Fibroblast of lung (primary cell): Measurements from ENCODE around the gene ZFPL1. TPM values are rescaled to one million over a fixed set of nuclear protein-coding genes. Genes with fewer than 3 reads are reported as not detected.

Source experiments
- DNase-seq, 2 donors: peaks; one replicate each; pipeline versions ENCODE4 v3.0.0 to v3.0.0-alpha.2; 2010; ENCODE audit warnings: low read depth in 2 of 2
- H2AFZ ChIP-seq: 2 replicates; pipeline ENCODE4 v1.5.1; 2012; ENCODE audit warnings: low read length, control low read depth, inconsistent platforms
- H3K27ac ChIP-seq: 2 replicates; pipeline ENCODE4 v1.5.1; 2011; ENCODE audit warnings: low read length, control low read depth; ENCODE audit not compliant: insufficient read depth
- H3K27me3 ChIP-seq: 2 replicates; pipeline ENCODE4 v1.5.1; 2011; ENCODE audit warnings: mild to moderate bottlenecking, low read length; ENCODE audit not compliant: control insufficient read depth, insufficient read depth
- H3K36me3 ChIP-seq: 2 replicates; pipeline ENCODE4 v1.5.1; 2011; ENCODE audit warnings: low read length; ENCODE audit not compliant: control insufficient read depth, insufficient read depth
- H3K4me1 ChIP-seq: 2 replicates; pipeline ENCODE4 v1.5.1; 2011; ENCODE audit warnings: low read length; ENCODE audit not compliant: control insufficient read depth, insufficient read depth; ENCODE audit errors: extremely low read depth
- H3K4me2 ChIP-seq: 2 replicates; pipeline ENCODE4 v1.5.1; 2011; ENCODE audit warnings: low read length, control low read depth; ENCODE audit not compliant: insufficient read depth; ENCODE audit errors: extremely low read depth
- H3K4me3 ChIP-seq, 4 experiments: fragments of 200-600 bp in 1 of 4; sonication (generic) in 1 of 4; replicated peaks in 1 of 4; 2 replicates each; pipeline ENCODE4 v1.5.1; 2011 to 2016; ENCODE audit warnings: low read length in 4 of 4, low read depth in 3 of 4, mild to moderate bottlenecking in 3 of 4, control low read depth in 2 of 4, inconsistent platforms in 1 of 4, mixed read lengths in 1 of 4; ENCODE audit not compliant: insufficient read depth in 1 of 4; ENCODE audit errors: control extremely low read depth in 1 of 4
- H3K79me2 ChIP-seq: 2 replicates; pipeline ENCODE4 v1.5.1; 2012; ENCODE audit warnings: mild to moderate bottlenecking, low read length, inconsistent platforms; ENCODE audit not compliant: control insufficient read depth, insufficient read depth
- H3K9ac ChIP-seq: 2 replicates; pipeline ENCODE4 v1.5.1; 2011; ENCODE audit warnings: mild to moderate bottlenecking, low read length, control low read depth; ENCODE audit not compliant: insufficient read depth
- H3K9me3 ChIP-seq: 2 replicates; pipeline ENCODE4 v1.5.1; 2012; ENCODE audit warnings: low read depth, low read length; ENCODE audit not compliant: control insufficient read depth, insufficient read depth
- H4K20me1 ChIP-seq: 2 replicates; pipeline ENCODE4 v1.5.1; 2011; ENCODE audit warnings: low read length; ENCODE audit not compliant: control insufficient read depth, insufficient read depth; ENCODE audit errors: extremely low read depth
- EZH2 ChIP-seq: IDR thresholded peaks from 2 replicates; pipeline ENCODE4 v1.5.1; 2012; ENCODE audit warnings: low read length, control low read depth, mild to moderate bottlenecking; ENCODE audit errors: missing control alignments
- polyA plus RNA-seq, 2 donors: library from polyadenylated mRNA; depleted of rRNA in 1 of 2; stranded (reverse) in 1 of 2; unstranded in 1 of 2; fragments of >200 nt; gene quantifications; 2 replicates each; pipeline ENCODE4 v1.2.1, GENCODE V29; 2011 to 2012; ENCODE audit warnings: missing spikeins in 1 of 2
- total RNA-seq: library from RNA; depleted of rRNA; stranded (reverse); fragments of >200 nt; gene quantifications from 2 replicates; pipeline ENCODE4 v1.2.1, GENCODE V29; 2014
- TF ChIP-seq, protein P1 (sequence below), 2 donors: IDR thresholded peaks in 1 of 2; conservative IDR thresholded peaks in 1 of 2; 1 replicate in 1 of 2; 2 replicates in 1 of 2; pipeline ENCODE4 v1.5.1; 2011 to 2012; ENCODE audit warnings: low read length in 2 of 2, control low read depth in 1 of 2, inconsistent platforms in 1 of 2, low read depth in 1 of 2, mild to moderate bottlenecking in 1 of 2

ZFPL1 gene
- total and polyA plus RNA-seq, 2 donors (not counting 1 experiment from before 2014, with no cell fraction given), result 30.8 to 36.0 TPM

GRCh38 chr11:65125197-65126056, 41.4 kb downstream of the ZFPL1 start:
- Histone ChIP-seq H3K79me2 (peaks cover 24% of the 10 kb centered on the region), H3K36me3 (peaks cover 28% of the 10 kb centered on the region), H2AFZ (no peak overlapping the region), H3K4me1 (peaks cover 6% of the 10 kb centered on the region), H3K9me3 (no peaks in the 10 kb centered on the region), H3K4me3 (no peak overlapping the region), H3K27ac (no peak overlapping the region), H4K20me1 (no peaks in the 10 kb centered on the region), H3K4me2 (no peak overlapping the region), H3K9ac (no peak overlapping the region), H3K27me3 (no peaks in the 10 kb centered on the region)
- no peak for TF ChIP-seq EZH2
- TF ChIP-seq, protein P1, sequence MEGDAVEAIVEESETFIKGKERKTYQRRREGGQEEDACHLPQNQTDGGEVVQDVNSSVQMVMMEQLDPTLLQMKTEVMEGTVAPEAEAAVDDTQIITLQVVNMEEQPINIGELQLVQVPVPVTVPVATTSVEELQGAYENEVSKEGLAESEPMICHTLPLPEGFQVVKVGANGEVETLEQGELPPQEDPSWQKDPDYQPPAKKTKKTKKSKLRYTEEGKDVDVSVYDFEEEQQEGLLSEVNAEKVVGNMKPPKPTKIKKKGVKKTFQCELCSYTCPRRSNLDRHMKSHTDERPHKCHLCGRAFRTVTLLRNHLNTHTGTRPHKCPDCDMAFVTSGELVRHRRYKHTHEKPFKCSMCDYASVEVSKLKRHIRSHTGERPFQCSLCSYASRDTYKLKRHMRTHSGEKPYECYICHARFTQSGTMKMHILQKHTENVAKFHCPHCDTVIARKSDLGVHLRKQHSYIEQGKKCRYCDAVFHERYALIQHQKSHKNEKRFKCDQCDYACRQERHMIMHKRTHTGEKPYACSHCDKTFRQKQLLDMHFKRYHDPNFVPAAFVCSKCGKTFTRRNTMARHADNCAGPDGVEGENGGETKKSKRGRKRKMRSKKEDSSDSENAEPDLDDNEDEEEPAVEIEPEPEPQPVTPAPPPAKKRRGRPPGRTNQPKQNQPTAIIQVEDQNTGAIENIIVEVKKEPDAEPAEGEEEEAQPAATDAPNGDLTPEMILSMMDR (conservative IDR thresholded peaks at IDR 0.05 in 1 of 2, IDR thresholded peaks at IDR 0.05 in 1 of 2; ENCODE audit: low read depth in 1 of 2, low read length in 2 of 2), result no peak
- DNase-seq, result no peak

DNA sequence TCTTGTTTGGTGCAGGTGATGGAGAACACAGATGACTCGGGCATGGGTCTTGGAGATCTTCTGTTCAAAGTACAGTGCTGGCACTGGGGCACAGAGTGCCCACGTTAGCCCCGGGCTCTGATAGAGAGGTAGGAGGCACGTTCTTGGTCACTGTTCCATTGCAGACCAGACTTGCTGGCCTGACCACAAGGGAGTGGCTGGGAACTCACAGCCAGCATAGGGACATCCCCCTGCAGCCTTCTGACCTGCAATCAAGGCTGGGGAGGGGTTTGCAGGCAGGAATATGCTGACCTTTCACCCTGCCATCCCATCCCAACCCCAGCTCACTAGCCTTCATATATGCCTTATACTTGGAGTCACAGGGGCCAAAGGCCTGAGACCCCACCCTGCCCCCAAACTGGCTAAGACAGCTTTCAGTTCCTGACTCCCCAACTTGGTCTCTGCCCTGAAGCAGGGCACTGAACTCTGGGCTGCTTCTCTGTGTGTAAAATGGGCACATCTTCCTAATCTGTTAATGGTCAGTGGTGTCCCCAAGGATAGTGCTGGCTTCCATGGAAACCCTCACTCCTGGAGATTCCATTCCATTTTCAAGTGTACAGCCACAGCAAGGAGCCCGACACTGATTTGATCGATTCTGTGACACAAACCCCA, 42.7 kb downstream of the ZFPL1 start:
- no peak overlapping the region for H2AFZ ChIP-seq
- TF ChIP-seq, protein P1 (conservative IDR thresholded peaks at IDR 0.05 in 1 of 2, IDR thresholded peaks at IDR 0.05 in 1 of 2; ENCODE audit: low read depth in 1 of 2, low read length in 2 of 2), result no peak
- no peak for TF ChIP-seq EZH2
- H3K4me3 ChIP-seq, result no peak overlapping the region
- DNase-seq, result no peak
- no peaks in the 10 kb centered on the region for H4K20me1 ChIP-seq
- peaks cover 13% of the 10 kb centered on the region for H3K79me2 ChIP-seq
- no peak overlapping the region for H3K9ac ChIP-seq
- peaks cover 35% of the 10 kb centered on the region for H3K36me3 ChIP-seq
- no peaks in the 10 kb centered on the region for H3K4me1 ChIP-seq
- H3K27ac ChIP-seq, result no peak overlapping the region
- no peak overlapping the region for H3K4me2 ChIP-seq
- H3K27me3 ChIP-seq, result no peaks in the 10 kb centered on the region
- H3K9me3 ChIP-seq, result no peaks in the 10 kb centered on the region

- no peak overlapping the region for H3K9ac ChIP-seq
- no peak overlapping the region for H3K4me3 ChIP-seq
- no peaks in the 10 kb centered on the region for H4K20me1 ChIP-seq
- no peak overlapping the region for H3K27ac ChIP-seq
- H3K79me2 ChIP-seq, result peaks cover 14% of the 10 kb centered on the region
- H3K27me3 ChIP-seq, result no peaks in the 10 kb centered on the region
- no peak overlapping the region for H2AFZ ChIP-seq
- TF ChIP-seq, protein P1 (conservative IDR thresholded peaks at IDR 0.05 in 1 of 2, IDR thresholded peaks at IDR 0.05 in 1 of 2; ENCODE audit: low read depth in 1 of 2, low read length in 2 of 2), result no peak
- no peak for TF ChIP-seq EZH2
- H3K36me3 ChIP-seq, result peaks cover 40% of the 10 kb centered on the region
- H3K4me2 ChIP-seq, result no peak overlapping the region
- H3K4me1 ChIP-seq, result peaks cover 2% of the 10 kb centered on the region
- DNase-seq, result no peak
- H3K9me3 ChIP-seq, result no peaks in the 10 kb centered on the region
These were observed 43.6 kb downstream of the ZFPL1 start for GRCh38 chr11:65127473-65128181.
